Lower leg skin (tissue), 3 donors: ENCODE results near the gene ESRP2.

Experiments
- CTCF ChIP-seq, 3 donors: fragments of 450-650 bp; IDR thresholded peaks; one replicate each; pipeline ENCODE4 v1.5.1; 2016; ENCODE audit warnings: antibody characterized with exemption in 3 of 3, mild to moderate bottlenecking in 3 of 3, moderate library complexity in 2 of 3
- POLR2A ChIP-seq, 2 donors: fragments of 450-650 bp; IDR thresholded peaks; one replicate each; pipeline ENCODE4 v1.6.1; 2016 to 2017; ENCODE audit warnings: antibody characterized with exemption in 2 of 2, mild to moderate bottlenecking in 1 of 2, moderate library complexity in 1 of 2

GRCh38 chr16:68215302-68215701, 20.6 kb downstream of the ESRP2 start:
- no peak for TF ChIP-seq CTCF (IDR thresholded peaks at IDR 0.05)
- TF ChIP-seq POLR2A (IDR thresholded peaks at IDR 0.05), result no peak
